HFFc6 (cell line): ENCODE data around the gene ID4. TPM values are rescaled to one million over a fixed set of nuclear protein-coding genes. Genes with fewer than 3 reads are reported as not detected.

Experiments
- DNase-seq: peaks from one replicate; pipeline ENCODE4 v3.0.0-alpha.2; 2018
- H3K27ac Mint-ChIP-seq: 2 replicates; pipeline ENCODE4 v1.8.0; 2020; ENCODE audit warnings: mild to moderate bottlenecking, mixed read lengths
- H3K27me3 Mint-ChIP-seq: 2 replicates; pipeline ENCODE4 v1.8.0; 2021; ENCODE audit warnings: mild to moderate bottlenecking, moderate library complexity, mixed read lengths; ENCODE audit not compliant: insufficient read depth
- H3K36me3 Mint-ChIP-seq: 2 replicates; pipeline ENCODE4 v1.8.0; 2021; ENCODE audit warnings: low read depth, mixed read lengths
- H3K4me1 Mint-ChIP-seq: 2 replicates; pipeline ENCODE4 v1.8.0; 2020; ENCODE audit warnings: low read depth, mixed read lengths
- H3K4me3 Mint-ChIP-seq: 2 replicates; pipeline ENCODE4 v1.8.0; 2020; ENCODE audit warnings: mild to moderate bottlenecking, moderate library complexity, mixed read lengths
- H3K9me3 Mint-ChIP-seq: 2 replicates; pipeline ENCODE4 v1.8.0; 2020; ENCODE audit warnings: mild to moderate bottlenecking, mixed read lengths
- CTCF ChIP-seq: fragments of 200-600 bp; sonication (generic); IDR thresholded peaks from 2 replicates; pipeline ENCODE4 v1.5.0; 2021; ENCODE audit warnings: antibody characterized with exemption, mild to moderate bottlenecking
- long read RNA-seq: library from polyadenylated mRNA; unstranded; transcript quantifications from one replicate; pipeline ENCODE4 v2.0.0, GENCODE V29; 2019
- total RNA-seq, 6 experiments: library from RNA; stranded (reverse); fragmentation: NEBNext Ultra II Directional; extraction: Animal tissue kit (Norgen Biotek cat#: 25700); gene quantifications; 2 replicates in 1 of 6; 3 replicates in 5 of 6; pipeline ENCODE4 v1.2.3, GENCODE V29; 2021

Gene ID4, protein sequence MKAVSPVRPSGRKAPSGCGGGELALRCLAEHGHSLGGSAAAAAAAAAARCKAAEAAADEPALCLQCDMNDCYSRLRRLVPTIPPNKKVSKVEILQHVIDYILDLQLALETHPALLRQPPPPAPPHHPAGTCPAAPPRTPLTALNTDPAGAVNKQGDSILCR
- 10 to 100 TPM in 4 of 6 experiments, 1 to 10 TPM in 2; 7.2 to 11.9 (median 10.9) TPM for total RNA-seq
- long read RNA-seq, partial matches to known transcripts: 0 of 1 reads
- long read RNA-seq, other reads (novel, unspliced or antisense): 0 of 1 reads

- Mint-ChIP-seq H3K4me1 (peaks cover 38% of the 10 kb centered on the region), H3K4me3 (peak within 1 kb of the TSS; percentile 96), H3K9me3 (no peaks in the 10 kb centered on the region), H3K27ac (peak within 1 kb of the TSS; percentile 92), H3K36me3 (peaks cover 13% of the 10 kb centered on the region; the same call in 1 of the 2 replicates), H3K27me3 (peaks cover 5% of the 10 kb centered on the region)
- no peak for TF ChIP-seq CTCF
- DNase-seq: peak; percentile 96
These were observed at the start of gene ID4 for GRCh38 chr6:19836799-19837510. ID4 (plus strand) TSS chr6:19837370; CDS start chr6:19837755, 385 bp downstream.

DNA sequence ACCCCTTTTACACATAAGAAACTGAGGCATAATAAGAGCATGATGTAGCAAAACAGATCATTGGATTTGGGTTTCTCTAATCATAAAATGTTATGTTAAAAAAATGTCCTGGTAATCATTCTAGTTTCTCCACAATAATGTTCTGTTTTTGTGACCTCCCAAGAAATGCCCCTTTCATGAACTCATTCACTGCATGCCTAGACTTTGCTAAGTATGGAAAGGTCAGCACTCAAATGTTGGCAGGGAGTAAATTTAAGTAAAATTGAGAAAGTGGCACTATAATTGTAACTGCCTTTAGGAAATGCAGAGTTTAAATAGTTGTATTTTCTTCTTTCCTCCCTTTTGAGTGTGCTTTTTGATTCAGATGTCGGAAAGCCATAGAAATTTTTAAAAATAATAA lies 48.5 kb upstream of the ID4 start:
- TF ChIP-seq CTCF: no peak
- no peak for DNase-seq
- H3K27me3 Mint-ChIP-seq: no peaks in the 10 kb centered on the region

GRCh38 chr6:19789100-19789803 lies 47.9 kb upstream of the ID4 start:
- Mint-ChIP-seq H3K4me1 (peaks cover 10% of the 10 kb centered on the region), H3K9me3 (no peaks in the 10 kb centered on the region), H3K36me3 (peaks cover 3% of the 10 kb centered on the region; the same call in 1 of the 2 replicates), H3K27me3 (no peaks in the 10 kb centered on the region), H3K27ac (no peak overlapping the region), H3K4me3 (no peak overlapping the region)
- no peak for DNase-seq
- no peak for TF ChIP-seq CTCF

More for the DNA sequence above, 48.5 kb upstream of the ID4 start:
- H3K36me3 Mint-ChIP-seq: peaks cover 3% of the 10 kb centered on the region; the same call in 1 of the 2 replicates
- no peak overlapping the region for H3K4me3 Mint-ChIP-seq
- peaks cover 4% of the 10 kb centered on the region; the same call in 1 of the 2 replicates for H3K4me1 Mint-ChIP-seq
- no peaks in the 10 kb centered on the region for H3K9me3 Mint-ChIP-seq
- H3K27ac Mint-ChIP-seq: no peak overlapping the region

DNA sequence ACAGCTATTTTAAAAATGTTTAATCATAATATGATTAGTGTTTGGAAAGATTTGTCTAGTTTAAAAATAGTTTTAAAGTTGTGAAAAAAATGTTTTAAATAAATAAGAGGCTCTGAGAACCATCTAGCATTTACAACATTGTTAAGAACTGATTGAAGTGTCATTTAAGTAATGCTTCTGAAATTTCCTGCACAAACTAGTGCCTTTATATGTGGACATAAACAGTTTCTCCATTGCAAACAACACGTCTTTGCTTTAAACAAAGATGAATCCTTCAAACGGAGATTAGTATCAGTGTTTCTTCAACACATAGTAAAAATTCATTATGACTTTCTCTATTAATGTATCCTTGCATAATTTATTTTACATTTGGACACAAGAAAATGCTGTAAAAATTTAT lies 45.9 kb upstream of the ID4 start:
- DNase-seq: no peak
- Mint-ChIP-seq H3K27me3 (no peaks in the 10 kb centered on the region), H3K36me3 (peaks cover 6% of the 10 kb centered on the region), H3K9me3 (peaks cover 2% of the 10 kb centered on the region), H3K27ac (no peak overlapping the region), H3K4me1 (peaks cover 28% of the 10 kb centered on the region), H3K4me3 (no peak overlapping the region)
- no peak for TF ChIP-seq CTCF

GRCh38 chr6:19795211-19795610 lies 42.0 kb upstream of the ID4 start:
- Mint-ChIP-seq H3K4me1 (peaks cover 49% of the 10 kb centered on the region), H3K4me3 (no peak overlapping the region), H3K9me3 (peaks cover 15% of the 10 kb centered on the region), H3K27ac (no peak overlapping the region; the same call in 1 of the 2 replicates), H3K27me3 (no peaks in the 10 kb centered on the region), H3K36me3 (peaks cover 24% of the 10 kb centered on the region)
- no peak for TF ChIP-seq CTCF
- no peak for DNase-seq
